Activated effector memory CD4-positive, alpha-beta T cell treated with anti-CD3 and anti-CD28 coated beads, Interleukin-2, amount 50 U/mL, for 16 hours (primary cell): ENCODE results near the gene CTIF.

Experiments used
- DNase-seq: peaks from one replicate; pipeline ENCODE4 v3.0.0-alpha.2; 2020

CTIF gene

DNA sequence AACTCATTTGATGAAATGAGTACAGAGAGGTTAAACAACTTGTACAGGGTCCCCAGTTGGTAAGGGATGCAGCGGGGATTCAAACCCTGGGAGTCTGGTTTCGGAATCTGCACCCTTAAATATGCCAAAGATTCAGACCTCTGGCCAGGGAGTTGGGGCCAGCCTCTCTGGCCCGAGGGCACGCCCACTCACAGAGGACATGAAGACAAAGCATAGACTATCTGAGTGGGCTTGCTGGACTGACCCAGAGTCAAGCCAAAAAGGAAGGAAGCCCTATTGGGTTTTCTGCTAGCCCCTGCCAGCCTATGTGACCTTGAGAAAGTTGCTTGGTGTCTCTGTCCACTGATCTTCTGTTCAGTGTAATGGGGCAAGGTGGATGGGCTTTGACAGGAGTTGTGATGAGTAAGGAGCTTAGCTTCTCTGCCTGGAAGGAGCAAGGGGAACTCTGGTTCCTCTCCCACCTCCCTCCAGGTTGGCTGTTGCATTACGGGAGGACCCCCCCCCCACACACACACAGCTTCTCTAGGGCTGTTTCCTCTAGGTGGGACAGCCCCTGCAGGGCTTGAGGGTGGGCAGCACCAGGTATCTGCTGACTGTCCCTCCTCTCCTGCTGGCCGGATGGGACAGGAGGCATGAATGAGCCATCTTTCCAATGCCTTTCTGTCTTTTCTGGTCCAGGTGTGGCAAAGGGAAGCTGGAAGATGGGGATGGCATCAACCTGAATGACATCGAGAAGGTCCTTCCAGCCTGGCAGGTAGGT, 131.3 kb downstream of the CTIF start:
- DNase-seq, result peak; percentile 38

DNA sequence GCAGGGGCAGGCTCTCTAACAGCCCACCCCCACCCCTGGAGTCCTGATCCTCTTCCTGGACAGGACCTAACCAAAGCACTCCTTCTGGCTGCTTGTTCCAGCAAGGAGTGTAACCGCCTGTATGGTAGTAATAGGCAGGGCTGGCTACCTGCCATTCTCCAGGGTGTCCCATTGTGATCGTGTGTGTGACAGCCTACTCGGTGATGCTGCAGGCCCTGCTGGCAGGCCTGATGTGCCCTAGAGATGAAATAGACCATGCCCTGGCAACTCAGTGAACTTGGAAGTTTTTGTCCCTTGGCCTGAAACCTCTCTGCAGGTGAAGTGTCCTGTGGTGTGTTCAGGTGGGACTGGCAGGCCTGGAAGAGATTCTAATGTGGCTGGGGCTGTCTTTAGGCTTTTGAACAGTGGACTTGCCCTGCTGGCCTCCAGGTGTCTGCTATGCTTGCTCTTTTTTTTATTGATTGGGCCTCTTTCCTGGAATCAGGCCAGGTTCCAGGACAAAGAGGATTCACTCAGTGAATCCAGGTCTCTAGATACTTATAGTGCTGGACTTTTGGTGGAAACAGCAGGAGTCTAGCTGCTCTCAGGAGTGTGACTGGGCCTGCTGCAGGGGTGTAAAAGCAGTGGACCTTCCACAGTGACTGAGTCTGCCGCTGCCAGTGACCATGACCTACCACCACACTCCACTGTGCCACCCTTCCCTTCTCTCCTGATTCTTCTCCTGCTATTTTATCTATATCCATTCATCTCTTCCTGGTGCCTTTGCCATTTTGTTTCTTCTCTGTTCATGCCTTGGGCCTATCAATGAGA, 132.1 kb downstream of the CTIF start:
- DNase-seq, result no peak

DNA sequence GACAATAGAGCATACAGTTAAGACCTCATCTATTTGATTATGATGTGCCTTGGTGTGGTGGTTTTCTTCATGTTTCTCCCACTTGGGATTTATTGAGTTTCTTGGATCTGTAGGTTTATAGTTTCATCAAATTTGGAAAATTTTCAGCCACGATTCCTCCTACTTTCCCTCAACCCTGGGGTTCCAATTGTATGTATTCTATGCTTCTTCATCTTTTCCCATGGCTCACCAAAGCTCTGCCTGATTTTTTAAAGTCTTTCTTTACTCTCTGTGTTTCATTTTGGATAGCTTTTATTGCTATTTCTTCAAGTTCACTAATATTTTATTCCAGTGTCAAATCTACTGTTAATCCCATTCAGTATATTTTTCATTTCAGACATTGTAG, 132.7 kb downstream of the CTIF start:
- no peak for DNase-seq

DNA sequence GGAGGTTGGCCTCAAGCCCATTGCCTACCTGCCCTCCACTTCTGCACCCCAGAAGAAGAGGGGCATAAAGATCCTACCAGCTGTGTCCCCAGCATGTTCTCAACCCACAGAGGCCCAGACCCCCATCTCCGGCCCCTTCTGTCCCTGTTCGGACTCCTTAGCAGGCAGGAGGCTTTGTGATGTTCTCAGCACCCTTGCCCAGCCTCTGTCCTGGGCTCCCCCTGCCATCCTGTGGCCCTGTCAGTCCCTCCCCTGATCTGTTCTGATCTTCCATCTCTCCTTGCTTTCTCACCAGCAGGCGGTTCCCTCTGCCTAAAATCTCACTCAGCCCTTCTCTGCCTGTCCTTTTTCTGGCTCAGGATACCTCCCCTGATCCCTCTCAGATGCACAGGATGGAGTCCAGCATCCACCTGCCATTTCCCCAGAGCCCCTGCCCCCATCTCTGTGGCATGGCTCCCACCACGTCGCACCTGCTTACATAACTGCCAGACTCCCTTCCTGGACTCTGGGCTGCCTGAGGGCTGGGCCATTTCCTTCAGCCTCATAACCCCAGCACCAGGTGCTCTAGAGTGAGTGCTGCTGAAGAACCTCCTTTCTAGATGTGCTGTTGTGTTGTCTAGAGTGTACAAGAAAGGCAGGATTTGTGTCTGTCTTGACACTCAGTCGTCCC, 134.0 kb downstream of the CTIF start:
- peak; percentile 51 for DNase-seq

DNA sequence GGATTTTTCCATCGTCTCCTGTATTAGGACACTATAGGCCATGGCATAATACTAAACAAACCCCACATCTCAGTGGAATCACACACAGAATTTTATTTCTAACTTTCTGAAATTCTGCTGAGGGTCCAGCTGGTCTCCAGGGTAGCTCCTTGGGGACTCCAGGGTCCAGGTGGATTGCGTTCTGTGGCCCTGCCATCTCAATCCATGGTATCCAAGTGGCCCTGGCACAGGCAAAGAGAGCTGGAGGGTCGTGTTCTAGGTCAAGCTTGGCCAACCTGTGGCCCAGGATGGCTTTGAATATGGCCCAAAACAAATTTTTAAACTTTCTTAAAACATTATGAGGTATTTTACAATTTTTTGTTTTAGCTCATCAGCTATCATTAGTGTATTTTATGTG, 134.6 kb downstream of the CTIF start:
- DNase-seq, result no peak

DNA sequence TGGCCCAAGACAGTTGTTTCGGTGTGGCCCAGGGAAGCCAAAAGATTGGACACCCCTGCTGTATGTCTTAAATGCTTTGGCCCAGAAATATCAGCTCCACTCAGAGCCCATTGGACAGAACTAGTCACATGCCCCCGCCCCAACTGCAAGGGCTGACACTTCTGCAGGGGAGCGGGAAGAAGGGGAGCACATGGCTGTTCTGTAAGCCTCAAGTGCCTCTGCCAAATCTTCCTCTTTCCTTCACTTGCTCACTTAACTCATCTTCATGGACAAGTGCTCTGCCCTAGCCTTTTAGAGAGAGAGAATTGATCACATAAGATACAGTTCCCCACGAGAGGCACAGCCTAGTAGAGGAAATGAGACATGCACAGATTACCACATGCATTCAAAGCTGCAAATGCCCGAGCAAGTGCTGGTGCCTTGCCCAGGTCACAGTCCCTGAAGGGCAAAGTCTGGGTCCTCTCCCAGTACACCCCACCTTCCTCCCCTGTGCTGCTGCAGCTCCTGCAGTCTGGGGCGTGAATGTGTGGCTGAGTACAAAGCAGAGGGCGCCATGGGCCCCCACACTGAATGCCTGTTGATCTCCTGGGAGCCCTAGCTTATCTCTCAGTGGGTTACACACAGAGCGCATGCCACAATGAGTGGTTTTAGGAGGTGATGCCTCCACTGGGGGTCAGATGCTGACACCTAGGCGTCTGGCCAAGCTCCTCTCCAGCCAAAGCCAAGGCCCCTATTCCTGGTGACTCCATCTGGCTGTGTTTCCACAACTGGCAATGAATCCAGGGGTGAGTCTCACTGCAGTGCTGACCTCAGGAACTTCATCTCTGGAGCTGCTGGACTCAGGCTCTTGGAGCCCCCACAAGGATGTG, 135.3 kb downstream of the CTIF start:
- peak; percentile 47 for DNase-seq

DNA sequence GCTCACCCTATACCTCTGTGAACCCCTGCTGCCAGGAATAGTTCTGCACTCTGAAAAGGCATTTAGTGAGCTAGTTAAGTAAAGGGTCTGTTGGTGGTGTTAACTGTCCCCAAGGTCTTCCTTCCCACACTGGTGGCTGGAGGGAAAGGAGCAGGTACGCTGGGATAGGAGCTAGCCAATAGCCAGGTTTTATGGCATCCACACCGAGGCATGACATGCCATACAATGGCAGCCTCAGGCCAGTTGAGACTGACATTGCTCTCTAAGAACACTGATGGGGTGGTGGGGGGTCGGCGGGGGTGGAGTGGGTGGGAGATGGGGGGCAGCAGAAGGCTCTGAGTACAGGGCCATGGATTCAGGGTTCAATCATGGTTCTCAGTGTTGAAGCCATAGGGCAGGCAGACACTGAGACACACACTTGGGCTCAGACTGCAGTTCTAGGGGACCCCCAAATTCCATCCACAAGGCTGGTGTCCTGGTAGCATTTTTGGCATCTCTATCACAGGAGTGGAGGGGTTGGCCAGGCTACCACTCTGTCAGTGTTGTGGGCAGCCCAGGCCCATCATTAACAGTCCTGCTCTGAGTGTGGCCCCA, 136.0 kb downstream of the CTIF start:
- peak; percentile 51 for DNase-seq

DNA sequence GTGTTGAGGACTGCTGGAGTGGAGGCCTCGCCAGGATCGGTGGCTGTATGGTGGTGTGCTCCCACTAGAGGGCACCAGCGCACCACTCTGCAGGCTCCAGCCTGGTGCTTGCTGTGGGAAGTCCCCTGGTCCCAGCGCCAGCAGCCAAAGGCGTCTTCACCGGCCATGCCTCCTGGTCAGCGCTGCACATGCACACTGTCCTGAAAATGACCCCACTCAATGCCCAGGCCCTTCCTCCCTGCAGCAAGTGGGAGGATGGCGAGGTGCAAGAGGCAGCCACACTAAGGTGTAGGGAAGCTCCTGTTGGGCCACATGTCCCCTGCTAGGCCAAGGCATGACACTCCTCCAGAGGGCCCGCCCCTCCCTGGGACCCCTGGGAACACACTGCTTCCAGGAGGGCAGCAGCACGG, 136.5 kb downstream of the CTIF start:
- DNase-seq, result peak; percentile 92

DNA sequence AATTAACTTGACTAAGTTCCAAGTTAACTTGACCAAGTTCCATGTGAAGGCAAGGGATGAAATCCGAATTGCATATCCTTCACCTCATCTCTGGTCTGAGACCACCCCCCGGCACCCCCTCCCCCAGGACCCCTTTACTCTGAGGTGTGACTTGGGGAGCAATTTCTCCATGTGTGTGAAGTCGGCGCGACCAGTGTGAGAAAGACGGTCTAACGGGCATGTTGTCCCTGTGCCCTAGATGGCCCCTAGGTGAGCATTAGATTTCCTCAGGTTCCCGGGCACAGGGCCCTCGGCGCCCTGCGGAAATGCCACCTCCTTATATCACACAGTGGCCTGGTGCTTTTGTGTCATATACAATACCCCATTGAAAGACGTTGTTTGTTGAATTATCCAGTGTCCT, 137.1 kb downstream of the CTIF start:
- peak; percentile 36 for DNase-seq

DNA sequence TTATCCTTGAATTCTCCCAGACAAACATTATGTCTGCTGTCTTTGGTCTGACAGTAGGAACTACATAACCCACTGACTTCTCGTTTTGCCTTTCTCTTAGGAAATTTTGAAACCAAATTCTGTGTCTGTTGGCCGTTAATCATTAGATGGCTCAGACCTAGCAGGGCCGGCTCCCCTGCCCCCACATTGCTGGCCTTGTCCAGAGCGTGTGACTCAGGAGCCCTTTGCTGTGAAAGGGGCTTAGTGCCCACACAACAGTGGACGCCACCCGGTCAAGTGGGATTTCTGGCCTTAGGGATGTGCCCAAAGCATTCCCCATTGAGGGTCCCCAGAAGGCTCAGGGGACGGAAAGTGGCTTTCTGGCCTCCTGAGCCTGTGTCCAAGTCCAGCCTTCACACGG, 137.5 kb downstream of the CTIF start:
- peak; percentile 51 for DNase-seq

DNA sequence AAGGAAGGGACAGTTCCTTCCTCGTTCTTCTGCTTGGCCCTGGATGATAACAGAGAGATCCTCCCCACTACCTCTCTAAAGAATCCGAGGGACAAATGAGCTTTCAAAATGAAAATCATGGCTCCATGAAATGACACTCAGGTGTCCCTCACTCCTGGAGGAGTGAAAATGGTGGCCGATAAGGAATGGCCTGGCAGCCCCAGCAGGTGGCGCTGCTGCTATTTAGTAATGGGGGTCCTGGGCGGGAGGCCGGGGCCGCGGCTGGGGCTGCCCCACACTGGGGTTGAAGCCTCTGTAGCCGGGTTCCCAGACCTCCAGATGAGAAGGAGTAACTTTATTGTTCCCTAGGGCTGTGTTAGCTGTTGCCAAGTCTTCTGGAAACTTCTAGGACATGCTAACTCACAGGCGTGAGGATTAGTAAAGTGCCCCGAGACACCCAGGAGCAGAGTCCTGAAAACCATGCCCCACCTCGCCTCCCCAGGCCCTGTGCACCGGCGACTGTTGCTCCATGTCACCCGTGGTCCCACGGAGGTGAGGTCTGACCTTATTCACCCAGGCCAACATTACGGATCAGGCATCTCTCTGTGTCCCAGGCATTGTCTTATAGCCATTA, 138.0 kb downstream of the CTIF start:
- peak; percentile 86 for DNase-seq

DNA sequence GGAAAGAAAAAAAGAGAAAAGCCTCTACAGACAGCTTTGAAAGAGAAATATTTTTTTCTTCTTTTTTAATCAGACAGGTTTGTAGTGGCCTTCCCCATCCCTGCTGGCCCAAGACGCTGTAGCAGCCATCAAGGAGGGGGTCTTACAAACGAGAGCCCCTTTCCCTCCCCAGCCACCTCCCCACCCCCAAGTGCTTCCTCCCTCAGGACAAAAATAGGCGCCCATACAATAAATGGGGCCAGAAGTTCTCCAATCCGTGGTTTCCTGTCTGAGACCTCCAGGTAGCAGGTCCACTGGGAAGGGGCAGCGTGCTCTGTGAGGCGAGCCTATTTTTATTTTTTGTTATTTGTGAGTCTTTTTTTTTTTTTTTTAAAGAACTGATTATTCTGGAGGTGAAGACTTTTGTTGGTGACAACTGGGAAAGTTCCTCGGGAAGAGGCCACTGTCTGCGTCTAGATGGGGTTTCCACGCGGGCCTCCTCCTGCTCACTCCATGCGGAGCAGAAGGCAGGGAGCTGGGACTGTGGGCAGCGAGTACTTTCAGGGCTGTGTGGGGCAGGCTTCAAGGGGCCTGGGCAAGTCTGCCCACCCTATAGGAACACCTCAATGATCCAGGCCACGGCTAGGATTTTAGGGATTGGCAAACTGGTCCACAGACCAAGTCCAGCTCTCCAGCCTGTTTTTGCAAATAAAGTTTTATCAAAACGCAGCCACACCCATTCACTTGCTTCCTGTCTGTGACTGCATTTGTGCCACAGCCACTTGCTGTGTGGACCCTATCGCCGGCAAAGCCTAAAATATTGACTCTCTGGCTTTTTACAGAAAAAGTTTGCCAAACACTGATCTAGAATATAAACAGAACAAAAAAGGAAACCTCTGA, 139.6 kb downstream of the CTIF start:
- peak; percentile 14 for DNase-seq

DNA sequence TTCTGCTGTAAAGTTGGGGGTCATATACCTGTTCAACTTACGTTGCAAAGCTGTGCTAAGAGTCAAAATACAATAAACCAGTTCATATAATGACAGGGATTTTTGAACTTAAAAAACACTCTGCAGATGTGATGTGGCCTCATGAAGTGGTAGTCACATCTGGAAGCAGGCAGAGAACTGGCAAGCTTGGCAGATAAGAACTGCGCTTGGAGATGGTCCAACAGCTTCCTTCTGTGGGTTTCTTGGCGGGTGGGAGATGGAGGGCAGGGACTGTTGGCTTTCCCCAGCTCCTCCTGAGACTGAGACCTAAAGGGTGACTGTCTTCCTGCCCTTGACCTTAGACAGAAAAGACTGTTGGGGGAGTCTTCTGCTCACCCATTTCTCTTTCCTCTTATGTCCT, 140.4 kb downstream of the CTIF start:
- DNase-seq, result no peak

DNA sequence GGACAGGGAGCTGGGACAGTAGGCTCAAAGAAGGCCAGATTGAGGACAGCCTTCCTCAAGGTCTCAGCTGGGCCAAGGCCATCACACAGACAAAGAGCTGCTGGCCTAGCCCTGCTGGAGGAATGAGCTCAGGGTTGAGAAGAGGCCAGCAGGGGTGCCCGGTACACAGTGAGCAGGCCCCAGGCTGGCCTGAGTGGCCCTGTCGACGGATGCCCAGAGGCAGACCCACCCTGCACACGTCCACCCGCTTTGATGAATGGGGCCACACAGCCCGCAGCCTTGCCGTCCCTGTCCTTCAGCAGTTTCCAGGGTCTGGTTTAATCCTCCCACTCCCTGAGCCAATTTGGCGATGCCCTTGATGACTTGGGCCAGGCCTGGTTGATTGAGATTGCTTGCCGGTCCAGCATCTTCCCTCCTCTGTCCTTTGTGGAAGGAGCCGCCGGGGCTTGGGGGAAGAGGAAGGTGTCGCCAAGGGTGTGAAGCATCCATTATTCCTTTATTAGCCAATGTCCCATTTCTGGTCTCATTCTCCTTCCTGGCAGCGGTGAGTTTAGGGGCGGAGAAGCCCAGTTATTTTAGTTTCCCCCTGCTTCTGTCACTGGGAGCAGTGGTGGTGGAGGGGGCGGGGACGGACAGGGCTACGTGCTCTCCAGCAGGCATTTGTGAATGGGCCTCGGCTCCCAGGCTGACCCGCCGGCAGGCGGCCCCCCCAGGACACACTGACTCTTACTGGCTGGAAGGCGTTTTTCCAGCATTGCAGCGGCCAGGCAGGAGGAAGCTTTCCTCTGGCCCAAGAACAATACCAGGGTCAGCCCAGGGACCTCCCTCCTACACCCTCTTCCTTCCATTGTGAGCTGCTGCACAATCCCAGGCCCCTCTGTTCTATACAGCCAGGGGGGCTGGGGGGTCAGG, 141.8 kb downstream of the CTIF start:
- DNase-seq, result no peak

DNA sequence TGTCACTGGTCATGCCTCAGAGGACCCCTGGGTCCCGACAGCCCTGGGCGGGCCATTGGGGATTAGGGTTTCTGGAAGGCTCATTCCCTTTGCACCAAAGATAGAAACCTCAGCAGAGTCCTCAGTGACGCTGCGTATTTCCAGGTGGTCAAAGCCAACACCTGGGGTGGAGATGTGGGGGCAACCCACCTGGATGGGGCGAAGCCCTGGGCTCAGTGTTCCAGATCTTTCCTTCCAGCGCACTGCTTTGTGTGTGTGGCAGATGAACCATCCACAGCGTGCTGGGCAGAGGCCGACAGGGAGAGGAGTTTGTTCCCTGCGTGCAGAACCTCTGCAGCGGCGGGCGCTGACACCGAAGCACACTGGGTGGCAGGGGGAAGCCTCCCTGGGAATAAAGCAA, 143.9 kb downstream of the CTIF start:
- DNase-seq, result no peak

DNA sequence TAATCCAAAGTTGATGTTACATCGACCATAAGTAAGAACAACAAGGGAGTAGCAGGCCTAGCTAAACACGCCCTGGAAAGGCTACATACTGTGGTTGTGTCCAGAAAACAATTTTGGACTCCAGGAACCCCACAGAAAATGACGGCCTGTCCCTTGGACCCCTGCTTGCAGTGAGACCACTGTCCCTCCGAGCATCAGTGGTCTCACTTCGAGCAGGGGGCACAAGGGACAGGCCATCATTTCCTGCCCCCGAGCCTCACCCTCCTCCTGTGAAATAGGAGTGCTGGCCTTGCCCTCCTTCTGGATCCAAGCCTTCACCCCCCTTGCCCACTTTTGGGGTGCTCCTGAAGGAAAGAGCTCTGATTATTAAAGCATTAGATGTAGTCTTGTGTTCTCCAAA, 144.4 kb downstream of the CTIF start:
- DNase-seq, result no peak

DNA sequence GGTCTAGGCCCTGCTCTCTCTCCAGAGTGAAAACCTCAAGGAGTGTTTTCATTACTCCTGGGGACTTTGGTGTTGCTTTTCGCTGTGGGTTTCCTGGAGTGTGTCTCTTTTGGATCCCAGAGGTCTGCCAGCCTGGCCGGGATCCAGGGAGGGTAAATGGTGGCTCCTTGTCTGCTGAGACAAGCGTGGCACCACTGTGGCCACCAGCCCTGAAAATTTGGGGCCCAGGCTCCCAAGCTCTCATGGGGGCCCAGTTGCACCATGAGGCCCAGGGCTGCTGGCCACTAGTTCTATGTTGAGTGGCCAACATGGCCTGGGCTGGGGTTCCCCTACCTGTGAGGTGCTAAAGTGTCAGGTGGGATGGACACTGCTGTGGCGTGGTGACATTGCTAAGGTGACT, 144.8 kb downstream of the CTIF start:
- DNase-seq, result no peak

DNA sequence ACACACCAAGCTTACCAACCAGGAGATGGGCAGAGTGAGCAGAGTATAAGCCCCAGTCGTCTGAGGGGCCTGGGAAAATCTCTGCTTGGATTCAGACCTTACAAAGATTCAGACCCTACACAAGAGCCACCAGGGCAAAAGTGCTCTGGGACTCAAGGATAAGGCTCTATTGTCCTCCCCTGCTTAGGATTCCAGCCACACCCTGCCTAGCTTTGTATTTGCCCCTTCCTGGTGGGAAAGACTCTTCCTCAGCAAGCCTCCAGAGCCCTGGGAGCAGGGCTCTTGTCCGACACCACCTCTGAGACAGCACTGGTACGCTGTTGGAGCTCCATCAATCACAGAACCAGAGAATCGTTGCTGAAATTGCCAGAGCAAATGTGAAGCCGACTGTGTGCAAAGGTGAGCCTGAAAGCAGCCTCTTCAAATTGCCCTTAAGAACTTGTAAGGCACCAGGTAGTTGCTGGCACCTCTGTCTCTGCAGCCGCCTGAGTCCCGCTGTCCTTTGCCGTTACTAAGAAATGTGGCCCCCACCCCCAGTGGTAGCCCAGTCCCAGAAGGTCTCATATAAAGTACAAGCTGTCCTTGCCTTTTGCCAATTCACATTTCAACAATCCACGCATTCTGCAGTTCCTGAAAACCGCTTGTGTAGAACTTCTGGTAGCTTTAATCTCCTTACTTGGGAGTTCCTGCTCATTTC, 148.7 kb downstream of the CTIF start:
- peak; percentile 34 for DNase-seq

DNA sequence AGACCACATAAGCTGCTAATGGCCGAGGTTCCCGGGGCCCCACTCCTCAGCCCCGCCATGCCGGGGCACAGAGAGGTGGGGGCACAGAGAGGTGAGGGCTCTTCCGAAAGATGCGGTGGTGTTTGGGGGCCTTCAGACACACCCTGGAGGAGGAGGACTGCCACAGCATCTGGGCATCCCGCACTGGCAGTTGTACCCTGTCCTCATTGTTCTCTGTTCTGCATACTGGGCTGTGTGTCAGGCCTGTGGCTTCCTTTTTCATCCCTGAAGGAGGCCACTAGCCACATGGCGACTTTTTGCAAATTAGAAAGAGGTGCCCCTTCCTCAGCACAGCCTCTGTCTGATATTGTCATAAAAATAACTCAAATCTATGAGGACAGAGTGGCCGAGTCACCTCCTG, 150.1 kb downstream of the CTIF start:
- DNase-seq, result no peak
